Measurements from ENCODE around the gene PNPLA7.
"Not testable (repeated sequence)": the region's sequence is repeated elsewhere in the genome, so short reads cannot be mapped to it uniquely, and the experiment has no call there.

The PNPLA7 gene

DNA sequence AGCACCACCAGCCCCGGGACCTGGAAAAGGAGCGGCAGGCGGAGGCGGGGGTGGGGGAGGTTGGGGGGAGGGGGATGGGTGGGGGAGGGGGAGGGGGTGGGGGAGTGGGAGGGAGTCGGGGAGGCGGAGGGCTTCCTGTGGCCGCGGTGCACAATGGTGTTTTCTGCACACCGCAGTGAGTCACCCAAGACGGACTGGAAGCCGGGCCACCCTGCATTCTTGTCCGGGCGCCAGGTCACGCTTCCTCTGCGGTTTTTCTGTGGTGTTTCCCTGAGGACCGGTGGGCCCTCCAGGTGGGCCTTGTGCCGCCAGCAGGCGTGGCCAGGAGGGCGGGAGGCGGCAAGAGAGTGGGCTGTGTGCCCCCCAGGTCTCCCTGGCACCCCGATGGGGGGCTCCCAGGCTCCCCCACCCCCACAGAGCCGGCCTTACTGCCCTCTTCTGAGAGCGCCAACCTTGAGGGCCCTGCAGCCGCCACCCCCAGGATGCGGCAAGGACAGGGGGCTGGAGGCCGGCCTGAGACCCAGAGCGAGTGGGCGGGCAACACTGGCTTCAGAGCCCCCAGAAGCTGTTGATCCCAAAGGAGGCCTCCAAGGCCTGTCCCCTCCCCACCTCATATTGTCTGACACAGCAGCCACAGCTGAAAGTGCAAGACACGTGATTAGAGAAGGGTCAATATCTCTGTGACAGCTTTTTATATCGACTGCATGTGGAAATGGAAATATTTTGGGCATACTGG is 138.4 kb downstream of the PNPLA7 start:
- DNase-seq: peak in 1 of 2 donors; percentile 31

DNA sequence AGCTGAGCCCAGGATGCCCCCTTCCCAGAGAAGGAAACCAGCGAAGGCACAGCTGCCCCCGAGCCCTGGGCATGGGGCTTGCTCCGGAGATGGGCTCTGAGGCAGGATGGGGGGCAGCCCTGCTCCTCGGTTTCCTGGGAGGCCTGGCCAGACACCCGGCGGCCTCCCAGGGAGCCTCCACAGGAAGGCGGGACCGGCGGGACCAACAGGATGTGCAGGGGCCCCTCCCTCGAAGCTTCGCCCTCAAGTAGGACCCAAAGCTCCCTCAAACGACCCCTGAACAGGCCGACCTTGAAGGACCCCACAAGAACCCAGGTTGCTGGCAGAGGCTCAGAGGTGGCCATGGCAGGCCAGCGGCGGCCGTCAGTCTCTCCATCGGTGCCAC is 138.9 kb downstream of the PNPLA7 start:
- DNase-seq: no peak

GRCh38 chr9:137410891-137411249 is 139.3 kb downstream of the PNPLA7 start:
- no peak for DNase-seq

DNA sequence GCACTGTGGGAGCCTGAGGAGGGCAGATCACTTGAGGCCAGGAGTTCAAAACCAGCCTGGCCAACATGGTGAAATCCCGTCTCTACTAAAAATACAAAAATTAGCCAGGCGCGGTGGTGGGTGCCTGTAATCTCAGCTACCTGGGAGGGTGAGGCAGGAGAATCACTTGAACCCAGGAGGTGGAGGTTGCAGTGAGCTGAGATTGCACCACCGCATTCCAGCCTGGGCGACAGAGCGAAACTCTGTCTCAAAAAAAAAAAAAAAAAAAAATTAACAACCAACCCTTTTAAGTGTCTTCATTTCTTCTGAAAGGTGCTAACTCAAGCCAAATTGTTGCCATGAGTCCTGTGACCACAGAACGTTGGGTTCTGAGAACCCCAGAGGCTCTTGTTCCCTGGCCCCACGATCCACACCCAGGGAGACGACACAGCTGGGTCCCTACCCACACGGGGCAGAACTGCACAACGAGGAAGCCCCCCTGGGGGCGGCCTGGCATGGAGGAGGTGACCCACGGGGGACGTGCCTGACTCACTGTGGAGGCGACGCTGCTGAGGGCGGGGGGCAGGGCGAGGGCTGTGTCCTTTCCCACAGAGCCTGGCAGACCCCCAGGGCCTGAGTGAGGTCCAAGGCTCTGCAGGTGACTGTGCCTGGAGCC is 139.8 kb downstream of the PNPLA7 start:
- DNase-seq: not testable (repeated sequence)
